ENCODE measurements around the gene CCDC8. TPM values are rescaled to one million over a fixed set of nuclear protein-coding genes. Genes with fewer than 3 reads are reported as not detected.

CCDC8 gene, protein sequence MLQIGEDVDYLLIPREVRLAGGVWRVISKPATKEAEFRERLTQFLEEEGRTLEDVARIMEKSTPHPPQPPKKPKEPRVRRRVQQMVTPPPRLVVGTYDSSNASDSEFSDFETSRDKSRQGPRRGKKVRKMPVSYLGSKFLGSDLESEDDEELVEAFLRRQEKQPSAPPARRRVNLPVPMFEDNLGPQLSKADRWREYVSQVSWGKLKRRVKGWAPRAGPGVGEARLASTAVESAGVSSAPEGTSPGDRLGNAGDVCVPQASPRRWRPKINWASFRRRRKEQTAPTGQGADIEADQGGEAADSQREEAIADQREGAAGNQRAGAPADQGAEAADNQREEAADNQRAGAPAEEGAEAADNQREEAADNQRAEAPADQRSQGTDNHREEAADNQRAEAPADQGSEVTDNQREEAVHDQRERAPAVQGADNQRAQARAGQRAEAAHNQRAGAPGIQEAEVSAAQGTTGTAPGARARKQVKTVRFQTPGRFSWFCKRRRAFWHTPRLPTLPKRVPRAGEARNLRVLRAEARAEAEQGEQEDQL
- total RNA-seq: under 1 TPM; 0.08 TPM

DNA sequence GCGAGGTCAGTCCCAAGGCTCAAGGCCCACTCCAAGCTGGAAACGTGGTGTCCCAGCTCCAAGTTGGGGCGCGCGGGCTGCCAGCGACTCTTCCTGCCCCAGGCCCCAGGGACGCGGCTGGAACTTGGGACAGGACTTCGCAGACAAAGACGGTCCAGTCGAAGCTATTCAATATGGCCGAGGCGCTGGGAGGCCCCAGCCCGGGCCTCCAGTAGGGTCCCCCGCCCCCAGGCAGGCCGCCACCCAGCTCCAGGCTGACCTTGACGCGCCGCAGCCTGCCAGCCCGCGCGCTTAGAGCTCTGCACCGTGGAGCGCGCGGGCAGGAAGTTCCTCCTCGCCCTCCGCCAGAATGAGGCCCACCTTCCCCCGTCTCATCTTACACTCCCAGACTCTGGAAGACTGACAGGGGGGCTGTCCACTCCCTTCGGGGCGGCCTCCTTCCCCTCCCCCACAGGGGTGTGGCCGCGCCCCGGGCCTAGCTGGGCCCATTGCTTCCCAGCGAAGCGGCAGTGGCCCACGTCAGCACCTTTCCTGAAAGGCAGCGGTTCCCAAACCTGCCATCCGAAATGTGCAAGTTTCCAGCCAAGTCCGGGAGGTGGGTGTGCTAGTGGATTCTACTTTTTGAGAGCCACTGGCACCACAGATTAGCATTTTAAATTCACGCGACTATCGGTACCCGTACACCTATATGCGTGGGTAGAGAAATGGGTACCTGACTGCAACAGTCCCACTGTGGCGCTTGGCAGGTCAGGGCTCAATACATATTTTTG is at the start of gene CCDC8:
Gene CCDC8, minus strand, starts transcription at position 303 of the 770 bp plus-strand sequence. CDS start 754 bp downstream, outside the sequence.
- peaks cover 3% of the 10 kb centered on the region for H3K4me1 Mint-ChIP-seq
- no peak within 1 kb of the TSS for H3K27ac Mint-ChIP-seq
- no peaks in the 10 kb centered on the region for H3K9me3 Mint-ChIP-seq
- peaks cover 87% of the 10 kb centered on the region for H3K27me3 Mint-ChIP-seq
- H3K36me3 Mint-ChIP-seq: no peaks in the 10 kb centered on the region
- no peak for DNase-seq
- no peak within 1 kb of the TSS for H3K4me3 Mint-ChIP-seq

DNA sequence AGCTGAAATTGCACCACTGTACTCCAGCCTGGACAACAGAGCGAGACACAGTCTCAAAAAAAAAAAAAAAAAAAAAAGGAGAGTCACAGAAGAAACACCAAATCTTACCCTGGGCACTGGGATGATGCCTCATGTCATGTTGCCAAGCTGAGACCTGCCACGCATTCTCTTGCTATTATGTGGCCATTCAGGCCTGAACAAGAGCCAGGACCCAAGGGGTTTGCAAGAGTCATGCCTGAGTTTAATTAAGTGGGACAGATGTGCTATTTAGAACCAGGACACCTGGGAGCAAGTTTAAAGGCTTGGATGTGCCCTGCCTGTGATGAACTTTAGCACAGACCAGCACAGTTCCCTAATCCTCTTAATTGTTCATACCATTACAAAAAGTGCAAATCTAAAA is 48.2 kb upstream of the CCDC8 start:
- H3K4me3 Mint-ChIP-seq: no peak overlapping the region
- H3K9me3 Mint-ChIP-seq: no peaks in the 10 kb centered on the region
- H3K27ac Mint-ChIP-seq: no peak overlapping the region
- H3K4me1 Mint-ChIP-seq: no peaks in the 10 kb centered on the region
- no peak for DNase-seq
- H3K36me3 Mint-ChIP-seq: no peaks in the 10 kb centered on the region
- peaks cover 1% of the 10 kb centered on the region for H3K27me3 Mint-ChIP-seq

DNA sequence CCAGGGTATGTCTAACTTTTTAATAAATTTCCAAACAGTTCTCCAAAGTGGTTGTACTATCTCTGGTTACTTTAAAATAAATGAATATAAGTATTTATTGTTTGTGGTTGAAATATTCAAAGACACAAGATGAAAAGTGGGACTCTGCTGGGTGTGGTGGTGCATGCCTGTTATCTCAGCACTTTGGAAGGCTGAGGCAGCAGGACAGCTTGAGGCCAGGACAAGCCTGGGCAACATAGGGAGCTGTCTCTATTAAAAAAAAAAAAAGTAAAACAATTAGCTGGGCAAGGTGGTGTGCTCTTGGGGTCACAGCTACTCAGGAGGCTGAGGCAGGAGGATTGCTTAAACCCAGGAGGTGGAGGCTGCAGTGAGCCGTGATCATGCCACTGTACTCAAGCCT is 47.6 kb upstream of the CCDC8 start:
- Mint-ChIP-seq H3K9me3 (no peaks in the 10 kb centered on the region), H3K4me3 (no peak overlapping the region), H3K27ac (no peak overlapping the region), H3K4me1 (no peaks in the 10 kb centered on the region), H3K36me3 (no peaks in the 10 kb centered on the region), H3K27me3 (peaks cover 6% of the 10 kb centered on the region)
- DNase-seq: no peak

DNA sequence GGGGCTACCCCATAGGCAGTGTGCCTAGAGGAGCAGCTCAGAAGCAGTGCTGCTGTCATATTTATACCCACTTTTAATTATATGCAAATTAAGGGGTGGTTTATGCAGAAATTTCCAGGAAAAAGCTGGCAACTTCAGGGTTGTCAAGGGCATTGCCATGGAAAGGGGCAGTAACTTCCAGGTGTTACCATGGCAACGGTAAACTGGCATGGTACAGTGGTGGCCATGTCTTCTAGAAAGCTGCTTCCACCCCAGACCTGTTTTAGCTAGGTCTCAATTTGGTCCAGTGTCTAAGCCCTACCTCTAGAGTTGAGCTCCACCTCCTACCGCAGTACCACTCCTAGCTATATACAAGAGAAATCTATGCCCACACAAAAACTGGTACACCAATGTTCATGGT is 46.7 kb upstream of the CCDC8 start:
- Mint-ChIP-seq H3K27ac (no peak overlapping the region), H3K27me3 (peaks cover 14% of the 10 kb centered on the region), H3K36me3 (no peaks in the 10 kb centered on the region), H3K4me1 (no peaks in the 10 kb centered on the region), H3K4me3 (no peak overlapping the region), H3K9me3 (no peaks in the 10 kb centered on the region)
- no peak for DNase-seq

DNA sequence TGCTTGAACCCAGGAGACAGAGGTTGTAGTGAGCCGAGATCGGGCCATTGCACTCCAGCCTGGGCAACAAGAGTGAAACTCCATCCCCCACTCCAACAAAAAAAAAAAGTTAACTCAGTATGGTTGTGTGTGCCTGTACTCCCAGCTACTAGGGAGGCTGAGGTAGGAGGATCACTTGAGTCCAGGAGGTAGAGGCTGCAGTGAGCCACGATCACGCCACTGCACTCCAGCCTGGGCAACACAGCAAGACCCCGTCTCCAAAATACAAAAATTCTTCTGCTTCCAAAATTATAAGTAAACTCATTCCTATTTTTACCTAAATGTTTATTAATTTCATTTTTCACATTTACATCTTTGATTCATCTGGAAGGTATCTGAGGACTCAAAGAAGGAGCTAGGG is 43.6 kb upstream of the CCDC8 start:
- Mint-ChIP-seq H3K4me3 (no peak overlapping the region), H3K27ac (no peak overlapping the region), H3K4me1 (no peaks in the 10 kb centered on the region), H3K27me3 (peaks cover 19% of the 10 kb centered on the region), H3K9me3 (no peaks in the 10 kb centered on the region), H3K36me3 (no peaks in the 10 kb centered on the region)
- no peak for DNase-seq

DNA sequence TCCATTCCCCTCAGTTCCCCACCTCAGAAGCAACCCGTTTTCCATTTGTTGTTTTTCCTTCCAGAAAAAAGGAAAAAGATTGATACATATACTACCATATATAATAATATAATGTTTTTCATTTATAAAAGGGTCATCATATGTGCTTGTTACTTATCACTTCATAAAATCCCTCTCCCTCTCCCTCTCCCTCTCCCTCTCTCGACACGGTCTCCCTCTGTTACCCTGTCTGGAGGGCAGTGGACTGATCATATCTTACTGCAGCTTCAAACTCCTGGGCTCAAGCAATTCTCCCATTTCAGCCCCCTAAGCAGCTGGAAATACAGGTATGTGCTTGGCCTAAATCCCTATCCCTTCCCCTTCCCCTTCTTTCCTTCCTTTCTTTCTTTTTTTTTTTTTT is 40.9 kb upstream of the CCDC8 start:
- Mint-ChIP-seq H3K27ac (no peak overlapping the region), H3K4me1 (no peaks in the 10 kb centered on the region), H3K4me3 (no peak overlapping the region), H3K36me3 (no peaks in the 10 kb centered on the region), H3K27me3 (peaks cover 19% of the 10 kb centered on the region), H3K9me3 (peaks cover 7% of the 10 kb centered on the region)
- DNase-seq: no peak

DNA sequence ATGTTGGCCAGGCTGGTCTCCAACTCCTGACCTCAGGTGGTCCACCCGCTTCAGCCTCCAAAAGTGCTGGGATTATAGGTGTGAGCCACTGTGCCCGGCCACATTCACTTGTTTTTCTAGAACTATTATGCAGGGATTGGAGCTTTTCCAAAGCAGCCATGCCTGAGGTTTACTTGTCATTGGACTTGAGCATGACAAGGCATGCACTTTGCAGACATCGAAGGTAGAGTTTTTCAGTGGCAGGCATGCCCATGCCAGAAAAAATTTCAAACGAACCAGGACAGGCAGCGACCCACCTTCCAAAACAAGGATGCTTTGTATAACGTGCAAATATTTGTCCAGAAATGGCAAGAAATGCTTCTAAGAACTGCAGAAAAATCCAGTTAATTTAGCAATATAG is 40.3 kb upstream of the CCDC8 start:
- no peak overlapping the region for H3K4me3 Mint-ChIP-seq
- no peak for DNase-seq
- H3K9me3 Mint-ChIP-seq: peaks cover 9% of the 10 kb centered on the region
- no peak overlapping the region for H3K27ac Mint-ChIP-seq
- H3K27me3 Mint-ChIP-seq: peaks cover 19% of the 10 kb centered on the region
- H3K36me3 Mint-ChIP-seq: no peaks in the 10 kb centered on the region
- no peaks in the 10 kb centered on the region for H3K4me1 Mint-ChIP-seq

DNA sequence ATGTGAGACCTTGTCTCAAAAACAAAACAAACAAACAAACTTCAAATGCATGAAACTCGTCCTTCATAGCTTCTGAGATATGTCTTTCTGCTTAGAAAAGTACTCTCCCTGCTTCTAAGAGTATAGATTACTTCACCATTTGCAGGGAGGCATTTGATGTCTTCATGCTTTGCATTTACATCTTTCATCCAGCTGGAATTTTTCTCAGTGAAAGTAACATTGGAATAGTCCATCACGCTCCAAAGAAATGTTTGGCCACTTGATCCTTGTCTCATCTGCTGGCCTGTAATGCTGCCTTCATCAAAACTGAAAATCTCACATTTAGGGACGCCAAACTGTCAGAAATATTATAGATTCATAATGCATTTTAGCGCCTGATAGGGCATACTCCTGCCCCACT is 38.8 kb upstream of the CCDC8 start:
- H3K4me3 Mint-ChIP-seq: no peak overlapping the region
- peaks cover 9% of the 10 kb centered on the region for H3K9me3 Mint-ChIP-seq
- peaks cover 19% of the 10 kb centered on the region for H3K27me3 Mint-ChIP-seq
- no peak for DNase-seq
- no peak overlapping the region for H3K27ac Mint-ChIP-seq
- H3K36me3 Mint-ChIP-seq: no peaks in the 10 kb centered on the region
- H3K4me1 Mint-ChIP-seq: no peaks in the 10 kb centered on the region

DNA sequence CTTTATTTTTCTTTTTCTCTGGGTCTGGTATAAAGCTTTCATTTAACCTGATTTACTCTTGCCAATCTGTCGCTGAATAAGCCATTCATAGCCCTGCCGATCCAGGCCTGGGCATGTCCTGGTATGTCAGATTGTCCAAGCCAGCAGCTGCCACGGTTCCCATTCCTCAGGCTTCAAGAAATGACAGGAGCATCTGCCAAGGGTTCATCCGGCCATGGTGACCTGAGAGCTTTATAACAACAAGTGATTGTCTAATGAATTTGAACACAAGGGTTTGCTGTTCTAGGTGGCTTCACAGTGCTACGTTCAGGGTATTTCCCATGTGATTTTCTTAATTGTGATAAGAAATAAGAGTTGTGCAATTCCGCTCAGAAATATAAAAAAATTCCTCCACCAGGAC is 38.0 kb upstream of the CCDC8 start:
- Mint-ChIP-seq H3K4me1 (no peaks in the 10 kb centered on the region), H3K36me3 (no peaks in the 10 kb centered on the region), H3K4me3 (no peak overlapping the region), H3K9me3 (peaks cover 9% of the 10 kb centered on the region), H3K27me3 (peaks cover 16% of the 10 kb centered on the region), H3K27ac (no peak overlapping the region)
- no peak for DNase-seq

DNA sequence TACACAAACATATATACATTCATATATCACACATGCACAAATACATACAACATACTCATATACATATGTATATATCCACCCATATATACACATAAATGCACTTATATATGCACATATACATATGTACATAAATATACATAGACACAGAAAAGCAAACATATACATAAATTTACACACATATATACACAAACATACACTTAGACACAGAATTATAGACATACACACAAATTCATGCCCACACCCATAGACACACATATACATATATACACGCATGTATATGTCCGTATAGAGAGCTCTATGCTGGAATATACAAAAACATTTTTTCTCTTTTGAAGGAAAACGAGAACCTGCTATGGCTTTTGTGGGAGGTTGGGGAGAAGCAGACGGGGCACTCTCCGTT is 37.4 kb upstream of the CCDC8 start:
- Mint-ChIP-seq H3K36me3 (no peaks in the 10 kb centered on the region), H3K9me3 (peaks cover 9% of the 10 kb centered on the region)

DNA sequence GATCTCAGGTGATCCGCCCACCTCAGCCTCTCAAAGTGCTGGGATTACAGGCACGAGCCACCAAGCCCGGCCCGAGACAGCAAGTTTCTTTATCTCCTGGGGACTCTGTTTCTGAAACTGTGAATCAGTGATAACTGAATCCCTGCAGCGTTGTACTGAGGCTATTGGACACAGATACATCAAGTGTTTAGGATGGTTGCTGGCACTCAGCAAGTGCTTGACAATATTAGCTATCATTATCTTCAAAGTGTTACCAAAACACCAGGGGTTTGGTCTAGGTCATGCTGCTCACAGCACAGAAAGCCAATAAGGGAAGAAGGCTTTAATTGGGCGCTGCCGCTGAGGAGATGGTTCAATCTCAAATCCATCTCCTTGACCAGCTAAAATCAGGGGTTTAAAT is 35.9 kb upstream of the CCDC8 start:
- no peaks in the 10 kb centered on the region for H3K36me3 Mint-ChIP-seq
- H3K4me3 Mint-ChIP-seq: no peak overlapping the region
- H3K27me3 Mint-ChIP-seq: no peaks in the 10 kb centered on the region
- DNase-seq: no peak
- peaks cover 9% of the 10 kb centered on the region for H3K9me3 Mint-ChIP-seq
- no peaks in the 10 kb centered on the region for H3K4me1 Mint-ChIP-seq
- H3K27ac Mint-ChIP-seq: no peak overlapping the region

More for the DNA sequence above, 37.4 kb upstream of the CCDC8 start:
- Mint-ChIP-seq H3K27ac (no peak overlapping the region), H3K4me1 (no peaks in the 10 kb centered on the region), H3K27me3 (peaks cover 12% of the 10 kb centered on the region), H3K4me3 (no peak overlapping the region)
- no peak for DNase-seq

DNA sequence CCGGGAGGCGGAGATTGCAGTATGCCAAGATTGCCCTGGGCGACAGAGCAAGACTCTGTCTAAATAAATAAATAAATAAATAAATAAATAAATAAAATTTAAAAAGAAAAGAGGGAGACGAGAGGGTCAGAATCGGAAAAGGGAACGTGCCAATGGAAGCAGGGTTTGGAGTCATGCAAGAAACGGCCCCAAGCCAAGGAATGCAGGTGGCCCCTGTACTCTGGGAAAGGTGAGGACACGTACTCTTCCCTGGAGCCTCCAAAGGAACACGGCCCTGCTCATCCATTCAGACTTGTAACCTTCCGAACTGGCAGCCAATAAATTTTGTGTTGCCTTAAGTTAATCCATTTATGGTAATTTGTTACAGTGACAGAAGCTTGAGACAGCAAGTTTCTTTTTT is 35.2 kb upstream of the CCDC8 start:
- H3K27ac Mint-ChIP-seq: no peak overlapping the region
- H3K9me3 Mint-ChIP-seq: peaks cover 9% of the 10 kb centered on the region
- no peaks in the 10 kb centered on the region for H3K4me1 Mint-ChIP-seq
- no peak for DNase-seq
- no peak overlapping the region for H3K4me3 Mint-ChIP-seq
- no peaks in the 10 kb centered on the region for H3K27me3 Mint-ChIP-seq
- no peaks in the 10 kb centered on the region for H3K36me3 Mint-ChIP-seq

DNA sequence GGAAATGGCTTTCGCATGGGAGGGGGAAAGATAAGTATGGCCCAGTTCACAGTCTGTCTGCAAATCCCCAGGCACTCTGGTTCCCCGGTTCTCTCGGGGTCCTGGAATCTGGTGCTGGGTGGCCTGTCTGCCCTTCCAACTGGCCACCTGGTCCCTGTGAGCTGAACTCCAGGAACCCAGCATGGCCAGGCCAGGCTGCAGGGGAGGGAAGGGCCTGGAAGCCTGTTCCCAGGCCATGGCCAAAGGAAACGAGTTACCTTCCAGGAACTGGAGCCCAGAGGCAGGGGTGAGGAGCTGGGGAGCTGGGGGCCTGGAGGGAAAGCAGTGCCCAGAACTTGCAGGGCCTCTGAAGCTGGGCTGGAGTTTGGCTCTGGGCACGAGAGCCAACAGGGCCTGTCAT is 34.5 kb upstream of the CCDC8 start:
- no peak overlapping the region for H3K4me3 Mint-ChIP-seq
- no peaks in the 10 kb centered on the region for H3K36me3 Mint-ChIP-seq
- no peak for DNase-seq
- no peak overlapping the region for H3K27ac Mint-ChIP-seq
- H3K9me3 Mint-ChIP-seq: peaks cover 9% of the 10 kb centered on the region
- no peaks in the 10 kb centered on the region for H3K4me1 Mint-ChIP-seq
- no peaks in the 10 kb centered on the region for H3K27me3 Mint-ChIP-seq

DNA sequence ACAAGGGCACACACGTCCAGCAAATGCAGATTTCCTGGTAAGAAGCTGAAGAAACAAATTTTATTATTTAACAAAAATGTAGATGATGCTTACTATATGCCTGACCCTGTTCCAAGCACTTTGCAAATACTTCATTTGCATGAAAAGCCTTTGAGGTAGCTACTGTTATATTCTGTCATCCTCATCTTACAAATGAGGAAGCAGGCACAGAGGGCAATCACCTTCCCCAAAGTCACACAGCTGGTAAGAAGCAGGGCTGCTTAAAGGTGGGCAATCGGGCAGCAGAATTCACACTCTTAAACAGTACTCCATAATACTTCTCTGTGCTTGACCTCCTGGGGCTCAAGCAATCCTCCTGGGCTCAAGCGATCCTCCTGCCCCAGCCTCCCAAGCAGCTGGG is 33.6 kb upstream of the CCDC8 start:
- Mint-ChIP-seq H3K27ac (no peak overlapping the region), H3K9me3 (peaks cover 9% of the 10 kb centered on the region), H3K27me3 (no peaks in the 10 kb centered on the region)

DNA sequence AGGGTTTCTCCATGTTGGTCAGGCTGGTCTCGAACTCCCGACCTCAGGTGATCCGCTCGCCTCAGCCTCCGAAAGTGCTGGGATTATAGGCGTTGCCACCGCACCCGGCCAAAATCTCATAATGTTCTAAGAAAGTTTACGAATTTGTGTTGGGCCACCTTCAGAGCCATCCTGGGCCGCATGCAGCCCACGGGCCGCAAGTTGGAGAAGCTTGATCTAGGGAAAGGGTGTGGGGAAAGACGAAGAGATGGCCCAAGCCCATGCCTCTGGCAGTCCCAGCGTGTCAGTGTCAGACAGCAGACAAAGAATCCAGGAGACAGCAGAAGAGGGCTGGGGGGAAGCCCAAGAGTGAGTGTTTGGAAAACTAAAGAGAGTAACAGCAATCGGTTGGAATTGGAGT is 32.7 kb upstream of the CCDC8 start:
- no peak overlapping the region for H3K4me3 Mint-ChIP-seq

More for the DNA sequence above, 33.6 kb upstream of the CCDC8 start:
- H3K4me3 Mint-ChIP-seq: no peak overlapping the region
- no peaks in the 10 kb centered on the region for H3K4me1 Mint-ChIP-seq
- no peaks in the 10 kb centered on the region for H3K36me3 Mint-ChIP-seq
- no peak for DNase-seq

More for the DNA sequence above, 32.7 kb upstream of the CCDC8 start:
- DNase-seq: no peak
- Mint-ChIP-seq H3K27me3 (no peaks in the 10 kb centered on the region), H3K27ac (no peak overlapping the region), H3K4me1 (no peaks in the 10 kb centered on the region), H3K9me3 (peaks cover 9% of the 10 kb centered on the region), H3K36me3 (no peaks in the 10 kb centered on the region)
